ENCODE measurements around the gene YPEL2. TPM values are rescaled to one million over a fixed set of nuclear protein-coding genes. Genes with fewer than 3 reads are reported as not detected.

The YPEL2 gene
- total and polyA plus RNA-seq, 2 donors (not counting 1 experiment from before 2014, with no cell fraction given), result 20.7 to 51.8 TPM

GRCh38 chr17:59355030-59355701, 23.7 kb downstream of the YPEL2 start:
- Histone ChIP-seq H2AFZ (ENCODE audit: insufficient read depth, low read depth, low read length, poor library complexity, severe bottlenecking) (no peak overlapping the region), H3K4me3 (ENCODE audit: control extremely low read depth in 1 of 5, extremely low read depth in 1 of 5, insufficient read depth in 1 of 5, low read depth in 2 of 5, low read length in 4 of 5) (no peak overlapping the region), H3K9me3 (ENCODE audit: control extremely low read depth in 1 of 3, control insufficient read depth in 2 of 3, insufficient read depth in 1 of 3, low read length in 2 of 3) (peaks cover 0 to 6% (median 5%) of the 10 kb centered on the region in 3 donors), H3K9ac (ENCODE audit: low read length) (no peak overlapping the region), H3K4me2 (replicated peaks; ENCODE audit: low read depth, low read length, poor library complexity, severe bottlenecking) (no peak overlapping the region), H3K27me3 (replicated peaks in 1 of 4; ENCODE audit: control extremely low read depth in 1 of 4, control insufficient read depth in 3 of 4, insufficient read depth in 4 of 4, low read length in 3 of 4) (no peaks in the 10 kb centered on the region), H3K79me2 (ENCODE audit: control insufficient read depth, insufficient read depth, low read length) (peaks cover 92% of the 10 kb centered on the region), H3K27ac (ENCODE audit: low read length in 2 of 2) (peak overlapping the region in 1 of 2 donors; percentile 16), H3K4me1 (ENCODE audit: control insufficient read depth in 2 of 2, insufficient read depth in 2 of 2, low read length in 2 of 2) (peaks cover 40 to 48% of the 10 kb centered on the region in 2 donors), H4K20me1 (ENCODE audit: control insufficient read depth, insufficient read depth, low read length, poor library complexity, severe bottlenecking) (peaks cover 21% of the 10 kb centered on the region), H3K36me3 (replicated peaks in 1 of 2; ENCODE audit: control extremely low read depth in 1 of 2, control insufficient read depth in 1 of 2, extremely low read depth in 1 of 2, insufficient read depth in 2 of 2, low read length in 1 of 2) (peaks cover 0 to 35% of the 10 kb centered on the region in 2 experiments)
- no peak for ATAC-seq (ENCODE audit: low read depth)
- Mint-ChIP-seq H3K4me1 (peaks cover 73% of the 10 kb centered on the region), H3K9me3 (ENCODE audit: insufficient read depth) (no peaks in the 10 kb centered on the region), H3K27me3 (no peaks in the 10 kb centered on the region), H3K4me3 (no peak overlapping the region), H3K27ac (peak overlapping the region; percentile 73)
- WGBS (ENCODE audit: insufficient coverage), result 100% methylated on average over 3 of the region's 4 CpGs
- ChIA-PET POLR2A (interaction anchor here (1.3 kb wide), 1 partner anchor 15 kb away, joined by 3 read pairs; no protein-coding TSS in a partner anchor), CTCF (interaction anchor here (1.0 to 3.9 kb wide), 4 partner anchors 23 to 86 kb away, joined by 3 to 14 read pairs (median 8); no protein-coding TSS in a partner anchor)
- TF ChIP-seq CTCF (IDR thresholded peaks at IDR 0.05) (no peak), EZH2 (IDR thresholded peaks at IDR 0.05; ENCODE audit: borderline replicate concordance, insufficient read depth, low read depth, low read length, poor library complexity, severe bottlenecking) (no peak)
- no peak for DNase-seq
- intact Hi-C loops (cut with micrococcal nuclease), result no loop called here

Data from B cell (primary cell).